Lower lobe of right lung (tissue), 2 donors: Measurements from ENCODE around the gene PDGFB. TPM values are rescaled to one million over a fixed set of nuclear protein-coding genes. Genes with fewer than 3 reads are reported as not detected.

Source experiments
- ATAC-seq, 2 donors: fragments of 200-7000 bp; cut with Tn5 transposase; one replicate each; pipeline ENCODE4 v1.9.1; 2020 to 2022; ENCODE audit warnings: mild to moderate bottlenecking in 2 of 2, moderate library complexity in 2 of 2
- DNase-seq: peaks from one replicate; pipeline ENCODE4 v3.0.0-alpha.2; 2020
- H3K27ac ChIP-seq: fragments of 200-600 bp; one replicate; pipeline ENCODE4 v1.8.0; 2022
- H3K27me3 ChIP-seq: fragments of 200-600 bp; one replicate; pipeline ENCODE4 v1.8.0; 2022; ENCODE audit warnings: low read depth
- H3K36me3 ChIP-seq: fragments of 200-600 bp; one replicate; pipeline ENCODE4 v1.8.0; 2022; ENCODE audit warnings: mild to moderate bottlenecking
- H3K4me1 ChIP-seq: fragments of 200-600 bp; one replicate; pipeline ENCODE4 v1.8.0; 2022
- H3K4me3 ChIP-seq: fragments of 200-600 bp; one replicate; pipeline ENCODE4 v1.8.0; 2022; ENCODE audit warnings: mild to moderate bottlenecking
- H3K9me3 ChIP-seq: fragments of 200-600 bp; one replicate; pipeline ENCODE4 v1.8.0; 2022
- intact Hi-C: fragments of 100-400 bp; cut with DNase I; formaldehyde crosslinking; loops from one replicate; pipeline ENCODE4 v1.11.0; 2022
- total RNA-seq: library from RNA; stranded (reverse); fragmentation: NEBNext Ultra II Directional; extraction: Animal tissue kit (Norgen Biotek cat#: 25700); gene quantifications from one replicate; pipeline ENCODE4 v1.2.1, GENCODE V29; 2021
- TF ChIP-seq, protein P1 (sequence below): fragments of 200-600 bp; IDR thresholded peaks from one replicate; pipeline ENCODE4 v1.8.0; 2022; ENCODE audit warnings: antibody characterized with exemption, mild to moderate bottlenecking
- donor health status: DM: no; HTN: yes; CAD: no; lungs with severe emphysema.

The PDGFB gene
- total RNA-seq, 1 donor from 2014 or later = 30.5 TPM

DNA sequence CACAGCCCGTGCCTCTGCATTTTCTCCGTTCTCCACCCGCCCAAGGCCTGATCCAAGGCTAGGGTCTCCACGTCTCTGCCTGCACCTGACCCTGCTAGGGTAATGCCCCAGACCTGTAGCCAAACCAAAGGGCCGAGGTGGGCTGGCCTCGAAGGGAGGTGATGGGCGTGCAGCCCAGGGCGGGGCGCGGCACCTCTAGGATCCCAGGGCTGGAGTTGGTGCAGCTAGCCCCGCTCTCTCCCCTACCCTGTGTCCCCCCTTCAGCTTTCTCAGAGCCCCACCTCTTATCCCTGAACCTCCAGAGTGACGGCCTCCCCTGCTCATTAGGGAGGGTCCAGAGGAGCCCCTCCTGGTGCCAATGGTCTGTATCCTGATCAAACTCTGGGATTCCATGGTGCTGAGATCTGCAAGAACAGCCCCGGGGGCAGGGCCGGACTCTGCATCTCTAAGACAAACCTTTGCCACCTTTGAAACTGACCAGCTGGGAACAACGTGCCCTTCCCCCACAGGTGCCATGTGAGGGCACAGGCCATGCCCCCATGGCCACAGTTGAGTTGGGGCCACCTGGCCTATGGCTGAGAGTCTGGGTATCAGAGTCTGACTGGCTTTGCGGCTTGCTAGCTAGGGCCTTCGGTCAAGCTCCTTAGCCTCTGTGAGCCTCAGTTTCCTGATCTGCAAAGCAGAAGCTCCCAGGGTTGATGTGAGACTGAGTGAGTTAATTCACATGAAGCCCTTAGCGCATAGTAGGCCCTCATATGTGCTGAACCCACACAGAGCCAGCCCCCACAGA is 69.2 kb downstream of the PDGFB start:
- peak overlapping the region; percentile 86 for H3K27ac ChIP-seq
- no peak for DNase-seq
- H3K4me3 ChIP-seq = no peak overlapping the region
- H3K9me3 ChIP-seq = no peaks in the 10 kb centered on the region
- H3K36me3 ChIP-seq = no peaks in the 10 kb centered on the region
- ATAC-seq = no peak
- peaks cover 85% of the 10 kb centered on the region for H3K4me1 ChIP-seq
- no peaks in the 10 kb centered on the region for H3K27me3 ChIP-seq
- intact Hi-C loops = loop anchor here (10.0 kb wide), 1 partner anchor 139 kb away; the partner anchor contains the start of gene RPL3
- TF ChIP-seq, protein P1, sequence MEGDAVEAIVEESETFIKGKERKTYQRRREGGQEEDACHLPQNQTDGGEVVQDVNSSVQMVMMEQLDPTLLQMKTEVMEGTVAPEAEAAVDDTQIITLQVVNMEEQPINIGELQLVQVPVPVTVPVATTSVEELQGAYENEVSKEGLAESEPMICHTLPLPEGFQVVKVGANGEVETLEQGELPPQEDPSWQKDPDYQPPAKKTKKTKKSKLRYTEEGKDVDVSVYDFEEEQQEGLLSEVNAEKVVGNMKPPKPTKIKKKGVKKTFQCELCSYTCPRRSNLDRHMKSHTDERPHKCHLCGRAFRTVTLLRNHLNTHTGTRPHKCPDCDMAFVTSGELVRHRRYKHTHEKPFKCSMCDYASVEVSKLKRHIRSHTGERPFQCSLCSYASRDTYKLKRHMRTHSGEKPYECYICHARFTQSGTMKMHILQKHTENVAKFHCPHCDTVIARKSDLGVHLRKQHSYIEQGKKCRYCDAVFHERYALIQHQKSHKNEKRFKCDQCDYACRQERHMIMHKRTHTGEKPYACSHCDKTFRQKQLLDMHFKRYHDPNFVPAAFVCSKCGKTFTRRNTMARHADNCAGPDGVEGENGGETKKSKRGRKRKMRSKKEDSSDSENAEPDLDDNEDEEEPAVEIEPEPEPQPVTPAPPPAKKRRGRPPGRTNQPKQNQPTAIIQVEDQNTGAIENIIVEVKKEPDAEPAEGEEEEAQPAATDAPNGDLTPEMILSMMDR = no peak

DNA sequence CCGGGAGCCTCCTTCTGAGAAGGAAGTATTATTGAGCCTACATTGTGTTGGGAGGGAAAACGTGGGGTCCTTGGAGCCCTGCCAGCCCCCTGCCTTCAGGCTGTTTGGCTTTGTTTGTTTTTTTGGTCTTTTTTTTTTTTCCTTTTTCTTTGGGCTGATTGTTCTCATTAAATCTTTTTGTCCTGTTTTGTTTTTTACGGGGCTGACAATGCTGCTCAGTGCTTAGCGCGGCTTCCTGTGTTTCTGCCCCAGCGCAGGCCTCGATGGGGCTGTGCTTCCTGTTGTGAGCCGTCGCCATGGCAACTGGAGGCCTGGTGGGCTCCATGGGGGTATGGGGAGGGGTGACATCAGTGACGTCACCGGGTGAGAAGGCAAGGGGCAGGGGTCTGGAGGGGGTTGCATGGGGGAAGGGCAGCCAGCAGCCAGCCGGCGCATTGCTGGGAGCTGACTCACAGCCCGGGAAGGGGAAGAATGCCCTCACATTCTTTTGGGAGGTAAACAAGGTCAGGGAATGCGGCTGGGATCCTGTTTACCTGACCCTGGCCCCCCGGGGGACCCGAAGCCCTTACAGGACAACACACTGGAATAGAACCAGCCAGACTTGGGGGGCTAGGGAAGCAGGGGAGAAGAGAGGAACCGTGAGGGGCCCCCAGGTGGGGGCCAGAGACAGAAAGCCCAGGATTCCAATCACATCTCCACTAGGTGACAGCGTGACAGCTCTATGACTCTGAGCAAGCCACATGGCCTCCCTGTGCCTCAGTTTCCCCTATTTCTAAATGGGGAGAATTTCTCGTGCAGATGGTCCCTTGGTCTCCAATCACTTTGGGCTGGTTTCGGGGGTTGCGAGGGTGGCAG is 70.1 kb downstream of the PDGFB start:
- ATAC-seq (peak; percentile 40 to 63), DNase-seq (peak; percentile 81)
- H3K9me3 ChIP-seq = no peaks in the 10 kb centered on the region
- H3K4me3 ChIP-seq = no peak overlapping the region
- intact Hi-C loops = loop anchor here (10.0 kb wide), 1 partner anchor 140 kb away; the partner anchor contains the start of gene RPL3
- peak overlapping the region; percentile 86 for H3K27ac ChIP-seq
- peaks cover 82% of the 10 kb centered on the region for H3K4me1 ChIP-seq
- no peaks in the 10 kb centered on the region for H3K27me3 ChIP-seq
- no peaks in the 10 kb centered on the region for H3K36me3 ChIP-seq
- TF ChIP-seq, protein P1 = no peak

DNA sequence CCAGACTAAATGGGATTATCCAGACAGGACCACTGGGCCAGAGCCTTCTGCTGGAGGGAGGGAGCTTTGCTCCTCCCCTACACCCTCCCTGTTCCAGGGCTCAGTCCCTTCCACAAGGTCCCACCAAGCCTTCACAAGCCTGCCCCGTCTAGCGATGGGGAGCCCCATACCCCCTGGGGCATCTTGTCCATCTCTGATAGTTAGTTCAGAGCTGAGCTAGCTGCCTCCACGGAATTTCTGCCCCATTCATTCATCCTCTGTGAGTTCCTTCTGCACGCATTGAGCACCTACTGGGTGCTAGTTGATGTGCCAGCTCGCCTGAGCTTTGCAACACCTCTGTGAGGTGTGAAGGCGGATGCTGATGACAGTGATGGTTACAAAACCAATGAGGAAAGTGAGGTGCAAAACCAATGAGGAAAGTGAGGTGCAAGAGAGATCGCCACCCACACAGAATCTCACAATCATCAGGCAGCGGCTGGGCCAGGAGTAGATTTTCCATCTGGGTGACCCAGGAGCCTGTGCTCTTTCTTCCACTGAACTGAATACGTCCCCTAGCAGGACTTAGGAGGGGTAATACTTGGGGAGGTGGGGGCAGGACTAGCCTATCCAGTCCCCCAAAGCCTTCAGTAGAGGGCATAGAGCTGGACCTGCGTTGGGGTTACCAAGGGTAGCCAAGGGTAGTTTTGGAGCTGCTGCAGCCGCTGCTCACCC is 70.8 kb downstream of the PDGFB start:
- TF ChIP-seq, protein P1 = no peak
- DNase-seq (no peak), ATAC-seq (peak in 1 of 2 donors; percentile 5)
- intact Hi-C loops = loop anchor here (10.0 kb wide), 1 partner anchor 141 kb away; the partner anchor contains the start of gene RPL3
- Histone ChIP-seq H3K36me3 (no peaks in the 10 kb centered on the region), H3K27ac (peak overlapping the region; percentile 86), H3K9me3 (no peaks in the 10 kb centered on the region), H3K4me1 (peaks cover 75% of the 10 kb centered on the region), H3K27me3 (no peaks in the 10 kb centered on the region), H3K4me3 (no peak overlapping the region)

Other genes with a start within 250 kb of the PDGFB start
- 27.8 TPM for gene APOBEC3C, start 230.7 kb downstream of the PDGFB start, total RNA-seq
- gene APOBEC3D, start 223.9 kb downstream of the PDGFB start, total RNA-seq = 3.0 TPM
- gene APOBEC3F, start 204.1 kb downstream of the PDGFB start, total RNA-seq = 9.5 TPM
- 19.2 TPM for gene APOBEC3G, start 167.7 kb downstream of the PDGFB start, total RNA-seq
- 1.9 TPM for gene APOBEC3H, start 147.7 kb downstream of the PDGFB start, total RNA-seq
- gene CBX7, start 92.3 kb downstream of the PDGFB start, total RNA-seq = 51.1 TPM
- 1,467 TPM for gene RPL3, start 74.6 kb upstream of the PDGFB start, total RNA-seq
- gene SYNGR1, start 105.0 kb upstream of the PDGFB start, total RNA-seq = 13.4 TPM
- gene TAB1, start 154.8 kb upstream of the PDGFB start, total RNA-seq = 27.2 TPM
- gene MGAT3, start 212.0 kb upstream of the PDGFB start, total RNA-seq = 41.5 TPM